Neural crest cell (in vitro differentiated cells): Measurements from ENCODE around the gene OR4D1. TPM values are rescaled to one million over a fixed set of nuclear protein-coding genes. Genes with fewer than 3 reads are reported as not detected.
A peak's percentile ranks its signal among the peaks of the same experiment; 100 is the strongest.

ENCODE experiments used
- DNase-seq: peaks from one replicate; pipeline ENCODE4 v3.0.0; 2021; ENCODE audit warnings: low read depth, mixed read lengths, low spot score
- H3K27ac Mint-ChIP-seq: one replicate; pipeline ENCODE4 v1.8.0; 2021; ENCODE audit warnings: mild to moderate bottlenecking, mixed read lengths; ENCODE audit not compliant: unreplicated experiment
- H3K27me3 Mint-ChIP-seq: 2 replicates; pipeline ENCODE4 v1.8.0; 2021; ENCODE audit warnings: low read depth, mild to moderate bottlenecking, mixed read lengths
- H3K36me3 Mint-ChIP-seq: 2 replicates; pipeline ENCODE4 v1.8.0; 2021; ENCODE audit warnings: low read depth, mild to moderate bottlenecking, mixed read lengths
- H3K4me1 Mint-ChIP-seq: 2 replicates; pipeline ENCODE4 v1.8.0; 2021; ENCODE audit warnings: mixed read lengths
- H3K4me3 Mint-ChIP-seq: one replicate; pipeline ENCODE4 v1.8.0; 2021; ENCODE audit warnings: mild to moderate bottlenecking, mixed read lengths
- H3K9me3 Mint-ChIP-seq: 2 replicates; pipeline ENCODE4 v1.8.0; 2021; ENCODE audit warnings: mixed read lengths
- CTCF ChIP-seq: fragments of 200-600 bp; sonication (generic); conservative IDR thresholded peaks from 2 replicates; pipeline ENCODE4 v1.5.0; 2021; ENCODE audit warnings: antibody characterized with exemption, mild to moderate bottlenecking
- total RNA-seq: library from RNA; stranded (reverse); gene quantifications from 2 replicates; pipeline ENCODE4 v1.2.1, GENCODE V29; 2021

OR4D1 gene
- total RNA-seq, 1 donor from 2014 or later = 0.12 TPM

DNA sequence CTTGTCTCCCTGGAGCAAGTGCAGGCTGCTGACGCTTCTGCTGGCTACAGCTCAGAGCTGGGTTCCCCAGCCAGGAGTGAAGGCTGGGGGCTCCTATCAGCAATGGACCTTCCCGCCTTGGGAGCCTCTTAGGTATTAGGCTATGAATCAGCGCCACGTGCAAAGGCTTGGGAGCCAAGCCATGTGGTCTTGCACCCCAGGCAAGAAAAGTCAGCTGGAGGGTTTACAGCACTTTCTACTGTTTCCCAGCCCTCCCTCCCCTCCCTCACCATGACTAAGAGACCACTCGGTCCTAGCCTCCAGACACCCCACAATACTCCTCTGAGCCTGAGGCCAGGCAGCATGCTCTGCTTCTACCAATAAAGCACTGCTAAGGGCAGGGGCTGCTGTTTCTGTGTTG is 56.6 kb downstream of the OR4D1 start:
- no peaks in the 10 kb centered on the region for H3K9me3 Mint-ChIP-seq
- no peak for TF ChIP-seq CTCF
- H3K27ac Mint-ChIP-seq = no peak overlapping the region

DNA sequence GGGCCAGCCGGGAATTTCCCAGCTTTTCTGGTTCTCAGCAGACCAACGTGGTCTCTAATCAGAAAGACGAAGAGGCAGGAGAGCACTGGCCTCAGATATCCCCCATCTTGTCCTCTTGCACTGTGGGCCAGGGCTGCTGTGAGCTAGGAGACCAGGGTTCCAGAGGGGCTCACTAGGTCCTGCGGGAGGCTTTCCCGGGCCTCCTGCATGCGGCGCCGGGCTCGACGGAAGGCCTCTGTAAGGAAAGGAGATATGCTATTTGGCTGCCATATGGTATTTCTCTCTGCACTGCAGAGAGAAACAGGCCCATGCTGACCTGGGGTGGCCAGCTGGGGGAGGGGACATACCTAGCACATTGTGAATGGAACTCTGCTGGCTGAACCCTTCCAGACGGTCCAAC is 57.8 kb downstream of the OR4D1 start:
- Mint-ChIP-seq H3K27me3 (no peaks in the 10 kb centered on the region), H3K4me3 (no peak overlapping the region), H3K36me3 (peaks cover 12% of the 10 kb centered on the region), H3K27ac (peak overlapping the region; percentile 40), H3K4me1 (no peaks in the 10 kb centered on the region), H3K9me3 (no peaks in the 10 kb centered on the region)
- DNase-seq = no peak
- no peak for TF ChIP-seq CTCF

More for the DNA sequence above, 56.6 kb downstream of the OR4D1 start:
- H3K4me3 Mint-ChIP-seq = no peak overlapping the region
- DNase-seq = no peak
- H3K36me3 Mint-ChIP-seq = peaks cover 7% of the 10 kb centered on the region
- no peaks in the 10 kb centered on the region for H3K4me1 Mint-ChIP-seq
- peaks cover 3% of the 10 kb centered on the region for H3K27me3 Mint-ChIP-seq

DNA sequence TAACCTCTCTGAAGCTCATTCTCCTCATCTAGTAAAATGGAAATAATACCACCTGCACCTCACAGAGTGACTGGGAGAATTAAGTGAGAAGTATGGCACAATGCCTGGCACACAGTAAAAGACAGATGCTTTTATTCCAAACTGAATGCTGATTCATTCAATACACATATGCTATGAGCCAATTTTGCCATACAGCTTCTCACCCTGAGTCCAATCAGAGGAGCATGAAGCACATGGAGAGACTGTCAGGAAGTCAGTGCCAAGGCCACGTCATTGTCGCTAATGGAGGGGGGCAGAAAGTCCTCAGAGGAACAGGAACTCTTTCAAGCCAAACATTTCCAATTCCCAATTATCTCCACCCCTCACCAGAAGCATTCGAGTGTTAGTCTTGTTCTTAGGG is 59.3 kb downstream of the OR4D1 start:
- no peak for TF ChIP-seq CTCF
- Mint-ChIP-seq H3K4me1 (no peaks in the 10 kb centered on the region), H3K4me3 (no peak overlapping the region), H3K27me3 (no peaks in the 10 kb centered on the region), H3K36me3 (peaks cover 13% of the 10 kb centered on the region), H3K27ac (no peak overlapping the region), H3K9me3 (no peaks in the 10 kb centered on the region)
- no peak for DNase-seq

GRCh38 chr17:58208344-58208743 is 60.2 kb downstream of the OR4D1 start:
- Mint-ChIP-seq H3K36me3 (peaks cover 13% of the 10 kb centered on the region), H3K27ac (no peak overlapping the region), H3K27me3 (no peaks in the 10 kb centered on the region), H3K4me1 (no peaks in the 10 kb centered on the region), H3K9me3 (no peaks in the 10 kb centered on the region), H3K4me3 (no peak overlapping the region)
- DNase-seq = no peak
- no peak for TF ChIP-seq CTCF

Other genes starting within 250 kb of the OR4D1 start
- gene CUEDC1, start 193.0 kb upstream of the OR4D1 start, total RNA-seq = 73.7 and 86.9 TPM in 2 replicates
- 139 and 142 TPM in 2 replicates for gene VEZF1, start 160.1 kb upstream of the OR4D1 start, total RNA-seq
- 548 and 554 TPM in 2 replicates for gene SRSF1, start 141.1 kb upstream of the OR4D1 start, total RNA-seq
- 95.9 and 99.9 TPM in 2 replicates for gene DYNLL2, start 65.0 kb upstream of the OR4D1 start, total RNA-seq
- not detected in 2 replicates for gene OR4D2, start 18.6 kb downstream of the OR4D1 start, total RNA-seq
- not detected in 2 replicates for gene EPX, start 44.3 kb downstream of the OR4D1 start, total RNA-seq
- 34.2 and 38.2 TPM in 2 replicates for gene MKS1, start 70.9 kb downstream of the OR4D1 start, total RNA-seq
- not detected in 2 replicates for gene LPO, start 90.2 kb downstream of the OR4D1 start, total RNA-seq
- gene MPO, start 132.6 kb downstream of the OR4D1 start, total RNA-seq = not detected in 2 replicates
- gene TSPOAP1, start 180.4 kb downstream of the OR4D1 start, total RNA-seq = 27.9 and 30.5 TPM in 2 replicates
- 79.1 and 83.8 TPM in 2 replicates for gene SUPT4H1, start 203.8 kb downstream of the OR4D1 start, total RNA-seq